Activated CD8-positive, alpha-beta memory T cell treated with anti-CD3 and anti-CD28 coated beads, Interleukin-2, amount 50 U/mL, for 1 hour (primary cell): ENCODE data around the gene GTF2H3.

Experiments
- DNase-seq: peaks from one replicate; pipeline ENCODE4 v3.0.0-alpha.2; 2020; ENCODE audit errors: extremely low read depth

The GTF2H3 gene

DNA sequence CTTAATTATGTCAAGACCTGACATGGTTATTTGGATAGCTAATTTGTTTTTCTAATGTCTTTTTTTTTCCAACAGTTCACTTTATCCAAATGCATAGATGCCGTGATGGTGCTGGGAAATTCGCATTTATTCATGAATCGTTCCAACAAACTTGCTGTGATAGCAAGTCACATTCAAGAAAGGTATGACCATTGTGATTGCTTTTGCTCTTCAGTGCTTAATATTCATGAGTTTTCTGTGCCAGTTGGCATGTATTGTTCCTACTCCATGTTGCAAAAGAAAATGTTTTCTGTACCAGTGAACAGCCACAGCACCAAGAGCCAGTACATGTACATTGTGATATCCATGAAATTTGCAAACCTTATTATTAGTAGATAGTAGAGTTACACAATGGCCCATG, 11.8 kb downstream of the GTF2H3 start:
- DNase-seq = no peak

GRCh38 chr12:123645878-123646277, 12.2 kb downstream of the GTF2H3 start:
- no peak for DNase-seq

GRCh38 chr12:123648401-123648800, 14.8 kb downstream of the GTF2H3 start:
- DNase-seq = no peak

- DNase-seq = no peak
Measured at GRCh38 chr12:123654129-123654701, 20.6 kb downstream of the GTF2H3 start.

DNA sequence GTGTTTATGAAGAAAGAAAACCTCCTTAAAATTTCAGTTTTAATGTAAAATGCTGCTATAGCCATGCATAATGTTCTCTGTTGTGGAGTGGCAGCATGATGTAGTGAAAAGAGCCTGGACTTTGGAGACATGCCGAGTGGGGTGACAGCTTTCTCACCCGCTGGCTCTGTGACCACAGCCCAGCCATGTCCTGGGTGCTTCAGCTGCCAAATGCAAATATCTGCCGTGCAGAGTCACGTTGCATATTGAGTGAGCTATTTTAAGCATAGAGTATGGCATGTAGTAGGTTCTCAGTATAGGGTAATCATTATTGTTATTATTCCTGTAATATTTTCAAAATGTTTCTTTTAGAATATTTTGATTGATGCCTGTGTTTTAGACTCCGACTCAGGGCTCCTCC, 21.8 kb downstream of the GTF2H3 start:
- no peak for DNase-seq

DNA sequence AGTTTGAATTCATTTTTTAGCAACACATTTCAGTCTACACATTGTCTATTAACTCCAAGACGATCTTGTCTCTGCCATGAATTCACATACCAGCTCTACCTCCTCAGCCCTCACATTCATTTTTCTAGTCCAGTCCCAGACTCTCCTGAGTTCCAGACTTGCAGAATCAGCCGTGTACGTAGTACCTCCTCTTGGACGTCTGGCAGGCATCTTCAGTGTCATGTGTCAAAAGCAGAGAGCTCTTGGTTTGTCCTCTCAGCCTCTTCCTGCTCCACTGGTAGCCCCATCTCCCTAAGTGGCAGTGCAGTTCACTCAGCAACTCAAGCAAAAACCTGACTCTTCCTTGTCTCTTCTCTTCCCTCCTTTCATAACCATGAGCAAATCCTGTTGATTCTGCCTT, 22.8 kb downstream of the GTF2H3 start:
- DNase-seq = no peak

GRCh38 chr12:123657211-123657610, 23.6 kb downstream of the GTF2H3 start:
- no peak for DNase-seq

DNA sequence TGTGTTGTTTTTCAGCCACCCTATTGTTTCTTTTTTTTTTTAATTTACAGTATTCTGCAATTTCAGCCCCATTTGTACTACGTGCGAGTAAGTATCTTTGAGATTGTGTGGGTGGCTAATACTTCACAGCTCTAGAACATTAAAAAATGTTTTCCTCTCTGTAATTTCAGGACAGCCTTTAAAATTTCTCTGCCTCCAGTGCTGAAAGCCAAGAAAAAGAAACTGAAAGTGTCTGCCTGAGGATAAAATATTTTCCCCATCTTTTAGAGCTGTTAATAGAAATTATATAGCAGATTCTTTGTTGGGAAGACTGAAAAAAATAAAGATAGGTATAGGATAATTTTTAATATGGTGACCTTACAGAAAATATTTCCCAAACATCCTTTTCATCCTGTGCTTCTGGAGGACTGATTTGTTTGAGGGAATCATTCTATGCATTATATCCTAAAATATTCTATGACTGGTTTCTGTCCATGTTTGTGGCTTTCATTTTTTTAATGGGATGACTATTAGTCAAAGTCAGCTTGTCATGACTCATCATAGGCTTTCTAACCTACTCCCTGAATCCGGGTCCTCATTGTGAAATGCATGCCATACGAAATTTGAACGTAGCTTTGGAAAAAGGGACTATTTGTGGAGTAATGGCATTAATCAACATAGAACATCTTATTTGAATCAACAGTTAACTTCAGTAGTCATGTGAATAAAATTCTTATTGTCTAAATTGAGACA, 26.5 kb downstream of the GTF2H3 start:
- DNase-seq = no peak

DNA sequence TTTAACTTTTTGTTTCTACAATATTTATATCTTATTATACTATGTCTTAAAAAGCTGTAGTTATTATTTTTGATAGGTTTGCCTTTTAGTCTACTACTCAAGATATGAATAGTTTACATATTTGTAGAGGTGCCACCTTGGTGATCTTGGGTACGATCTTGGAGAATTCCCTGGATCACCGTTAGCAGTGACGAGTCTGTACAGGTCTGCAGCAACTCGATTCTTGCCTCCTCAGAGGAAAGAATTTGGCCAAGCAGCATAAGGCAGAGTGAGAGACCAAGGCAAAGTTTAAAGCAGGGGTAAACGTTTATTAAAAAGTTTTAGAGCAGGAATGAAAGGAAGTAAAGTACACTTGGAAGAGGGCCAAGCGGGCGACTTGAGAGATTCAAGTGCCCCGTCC, 34.1 kb downstream of the GTF2H3 start:
- no peak for DNase-seq

GRCh38 chr12:123670882-123671728, 37.5 kb downstream of the GTF2H3 start, which contains the start of gene TCTN2:
Gene TCTN2 (plus strand): TSS chr12:123671113. CDS start chr12:123671241, 128 bp downstream.
- peak; percentile 73 for DNase-seq

GRCh38 chr12:123671876-123672275, 38.2 kb downstream of the GTF2H3 start:
- no peak for DNase-seq

- no peak for DNase-seq
Measured at GRCh38 chr12:123675436-123675835, 41.8 kb downstream of the GTF2H3 start.

DNA sequence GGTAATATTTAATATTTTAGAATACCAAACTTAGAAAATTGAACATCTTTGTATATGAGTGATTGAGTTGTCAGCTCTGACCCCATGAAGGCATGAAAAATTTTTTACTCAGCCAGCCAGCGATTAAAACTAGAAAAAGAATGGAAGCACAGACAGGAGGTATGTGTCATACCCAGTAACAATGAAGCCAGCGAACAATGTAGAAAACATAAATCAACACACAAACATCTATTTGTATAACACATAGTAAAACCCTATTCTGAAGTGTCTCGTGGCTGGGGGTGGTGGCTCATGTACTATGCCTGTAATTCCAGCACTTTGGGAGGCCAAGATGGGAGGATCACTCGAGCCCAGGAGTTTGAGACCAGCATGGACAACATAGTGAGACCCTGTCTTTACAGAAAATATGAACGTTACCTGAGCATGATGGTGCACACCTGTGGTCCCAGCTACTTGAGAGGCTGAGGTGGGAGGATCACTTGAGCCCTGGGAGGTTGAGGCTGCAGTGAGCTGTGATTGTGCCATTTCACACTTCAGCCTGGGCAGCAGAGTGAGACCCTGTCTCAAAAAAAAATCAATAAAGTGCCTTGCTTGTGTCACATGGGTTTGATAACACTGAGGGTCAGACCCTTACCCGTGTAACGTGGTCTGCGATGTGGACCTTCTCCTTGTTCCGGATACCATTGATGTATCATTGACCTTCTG, 43.1 kb downstream of the GTF2H3 start:
- no peak for DNase-seq

DNA sequence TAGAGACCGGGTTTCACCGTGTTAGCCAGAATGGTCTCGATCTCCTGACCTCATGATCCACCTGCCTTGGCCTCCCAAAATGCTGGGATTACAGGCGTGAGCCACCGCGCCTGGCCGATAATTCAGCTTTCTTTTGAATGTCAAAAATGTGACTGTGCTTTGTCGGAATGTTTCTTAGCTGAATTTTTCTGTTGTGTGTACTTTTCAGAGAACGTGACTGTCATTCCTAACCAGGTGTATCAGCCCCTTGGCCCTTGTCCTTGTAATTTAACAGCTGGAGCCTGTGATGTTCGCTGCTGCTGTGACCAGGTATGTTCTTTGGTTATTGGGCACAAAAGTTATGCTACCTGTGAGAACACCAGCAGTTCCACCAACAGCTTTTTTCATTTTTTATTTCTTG, 45.4 kb downstream of the GTF2H3 start:
- DNase-seq = no peak

DNA sequence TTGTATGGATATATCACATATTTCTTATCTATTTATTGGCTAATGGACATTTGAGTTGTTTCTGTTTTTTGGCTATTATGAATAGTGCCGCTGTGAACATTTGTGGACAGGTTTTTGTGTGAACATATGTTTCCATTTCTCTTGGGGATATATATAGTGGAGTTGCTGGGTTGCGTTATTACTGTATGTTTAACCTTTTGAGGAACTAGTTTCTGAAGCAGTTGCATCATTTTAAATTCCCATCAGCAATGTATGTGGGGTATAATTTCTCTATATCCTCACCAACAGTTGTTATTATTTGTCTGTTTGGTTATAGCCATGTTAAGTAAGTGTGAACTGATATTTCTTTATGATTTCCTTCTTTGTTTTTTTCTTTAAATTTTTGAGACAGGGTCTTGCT, 48.0 kb downstream of the GTF2H3 start:
- no peak for DNase-seq

DNA sequence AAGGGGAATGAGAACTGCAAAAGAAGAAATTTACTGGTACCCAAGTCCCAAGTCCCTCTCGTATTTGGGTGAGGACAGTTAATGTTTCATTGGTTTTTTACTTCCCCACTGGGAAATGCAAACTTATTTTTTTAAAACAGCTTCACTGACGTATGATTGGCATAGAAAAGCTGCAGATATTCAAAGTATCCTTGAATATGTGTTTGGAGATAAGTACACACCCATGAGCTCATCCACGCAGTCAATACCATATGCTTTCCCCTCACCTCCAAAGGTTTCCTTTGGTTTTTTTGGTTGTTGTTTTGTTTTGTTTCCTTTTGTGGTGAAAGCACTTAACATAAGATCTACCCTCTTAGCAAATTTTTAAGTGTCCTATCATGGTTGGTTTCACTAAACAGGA, 50.3 kb downstream of the GTF2H3 start:
- no peak for DNase-seq

- no peak for DNase-seq
Measured at GRCh38 chr12:123686636-123687190, 53.1 kb downstream of the GTF2H3 start.

GRCh38 chr12:123690191-123690840, 56.7 kb downstream of the GTF2H3 start:
- DNase-seq = no peak

DNA sequence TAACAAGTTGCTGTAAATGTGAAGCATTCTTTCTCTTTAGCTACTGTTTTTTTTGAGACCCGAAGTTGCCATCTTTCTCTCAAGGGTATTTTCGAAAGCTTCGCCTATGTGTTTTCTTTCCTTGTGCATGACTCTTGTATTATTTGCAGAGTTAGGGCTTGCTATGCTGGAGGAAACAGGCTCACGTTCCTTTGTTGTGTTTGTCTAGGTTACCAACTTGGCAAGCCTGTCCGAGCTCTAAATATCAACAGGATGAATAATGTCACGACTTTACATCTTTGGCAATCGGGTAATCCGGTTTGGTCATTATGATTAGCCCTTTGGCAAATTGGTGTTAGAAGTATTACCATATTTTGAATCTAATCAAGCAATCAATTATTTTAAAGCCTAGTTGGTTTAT, 62.6 kb downstream of the GTF2H3 start:
- no peak for DNase-seq

GRCh38 chr12:123696646-123697045, 63.0 kb downstream of the GTF2H3 start:
- DNase-seq = no peak

GRCh38 chr12:123705935-123706334, 72.3 kb downstream of the GTF2H3 start:
- no peak for DNase-seq
